CD4-positive, alpha-beta T cell treated with Interleukin-12 subunit alpha and Interleukin-12 subunit beta, for 1 hour (primary cell): Measurements from ENCODE around the gene LGALS16.
"Not testable (repeated sequence)": the region's sequence is repeated elsewhere in the genome, so short reads cannot be mapped to it uniquely, and the experiment has no call there.

Experiments used
- DNase-seq: peaks from one replicate; pipeline ENCODE4 v3.0.0-alpha.2; 2020

LGALS16 gene, protein sequence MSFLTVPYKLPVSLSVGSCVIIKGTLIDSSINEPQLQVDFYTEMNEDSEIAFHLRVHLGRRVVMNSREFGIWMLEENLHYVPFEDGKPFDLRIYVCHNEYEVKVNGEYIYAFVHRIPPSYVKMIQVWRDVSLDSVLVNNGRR

DNA sequence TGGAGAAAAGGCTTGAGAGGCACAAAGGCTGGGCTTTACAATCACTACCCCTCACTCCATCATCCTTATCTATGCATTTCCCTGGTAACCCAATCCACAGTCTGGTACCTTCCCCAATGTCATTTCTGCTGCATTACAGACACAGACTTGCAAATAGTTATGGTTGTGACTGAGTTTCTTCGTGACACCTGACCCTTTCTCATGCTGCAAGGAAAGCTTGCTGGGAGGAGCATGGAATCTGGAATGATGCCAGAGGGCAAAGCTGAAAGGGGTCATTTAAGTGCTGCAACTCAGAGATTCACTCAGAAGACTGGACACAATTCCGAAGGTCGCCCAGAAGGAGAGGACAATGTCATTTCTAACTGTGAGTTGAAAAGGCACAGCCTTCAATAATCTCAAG, at the start of gene LGALS16:
Gene LGALS16, plus strand, starts transcription at position 301 of the 400 bp plus-strand sequence. Its CDS starts 49 bp downstream, at position 350.
- no peak for DNase-seq

DNA sequence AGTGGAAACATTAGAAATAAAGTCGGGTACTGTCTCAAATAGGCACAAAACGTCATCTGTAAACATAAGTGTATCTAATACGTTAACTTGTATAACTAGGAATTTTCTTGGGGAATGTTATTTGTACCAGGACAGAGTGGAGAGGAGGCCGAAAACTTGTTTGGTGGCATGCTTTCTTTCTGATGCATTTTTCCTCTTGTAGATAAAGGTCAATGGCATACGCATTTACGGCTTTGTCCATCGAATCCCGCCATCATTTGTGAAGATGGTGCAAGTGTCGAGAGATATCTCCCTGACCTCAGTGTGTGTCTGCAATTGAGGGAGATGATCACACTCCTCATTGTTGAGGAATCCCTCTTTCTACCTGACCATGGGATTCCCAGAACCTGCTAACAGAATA, 48.7 kb upstream of the LGALS16 start:
- no peak for DNase-seq

DNA sequence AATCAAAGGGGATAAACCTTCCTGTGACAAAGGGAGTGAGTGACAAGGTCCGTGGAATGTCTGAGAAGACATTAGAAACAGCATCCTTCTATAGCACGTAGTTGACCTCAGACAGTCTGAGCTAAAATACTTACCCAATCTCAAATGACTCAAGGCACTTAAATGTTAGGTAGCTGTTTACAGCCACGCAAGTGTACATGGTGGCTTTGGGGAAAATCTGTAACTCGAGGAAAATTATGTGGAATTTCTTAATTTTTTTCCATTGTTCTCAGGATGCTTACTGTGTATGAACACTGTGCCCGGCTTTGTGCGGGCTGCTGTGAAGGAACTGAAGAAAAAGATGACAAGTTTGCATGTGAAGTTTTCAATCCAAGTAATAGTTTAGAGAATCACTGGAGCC, 48.2 kb upstream of the LGALS16 start:
- no peak for DNase-seq

DNA sequence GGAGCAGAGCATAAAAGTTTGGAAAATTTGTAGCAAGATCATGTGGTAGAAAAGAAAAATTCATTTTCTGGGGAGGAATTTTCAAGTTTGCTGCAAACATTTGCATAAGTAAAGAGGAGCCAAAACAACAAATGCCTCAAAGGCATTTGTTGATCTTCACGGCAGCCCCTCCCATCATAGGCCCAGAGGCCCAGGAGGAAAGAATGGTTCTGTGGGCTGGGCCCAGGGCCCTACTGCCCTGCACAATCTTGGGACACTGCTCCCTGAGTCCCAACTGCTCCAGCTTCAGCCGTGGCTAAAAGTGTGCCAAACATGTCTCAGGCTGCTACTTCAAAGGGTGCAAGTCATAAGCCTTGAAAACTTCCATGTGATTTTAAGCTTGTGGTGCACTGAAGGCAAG, 42.1 kb upstream of the LGALS16 start:
- DNase-seq = no peak

GRCh38 chr19:39617745-39618144, 38.0 kb upstream of the LGALS16 start:
- no peak for DNase-seq

- DNase-seq = no peak
These were observed 31.8 kb upstream of the LGALS16 start for GRCh38 chr19:39623946-39624345.

- peak; percentile 8 for DNase-seq
These were observed 28.1 kb upstream of the LGALS16 start for GRCh38 chr19:39627631-39628030.

- DNase-seq = no peak
These were observed 24.5 kb upstream of the LGALS16 start for GRCh38 chr19:39631178-39631577.

GRCh38 chr19:39631626-39632025, 24.1 kb upstream of the LGALS16 start:
- DNase-seq = no peak

DNA sequence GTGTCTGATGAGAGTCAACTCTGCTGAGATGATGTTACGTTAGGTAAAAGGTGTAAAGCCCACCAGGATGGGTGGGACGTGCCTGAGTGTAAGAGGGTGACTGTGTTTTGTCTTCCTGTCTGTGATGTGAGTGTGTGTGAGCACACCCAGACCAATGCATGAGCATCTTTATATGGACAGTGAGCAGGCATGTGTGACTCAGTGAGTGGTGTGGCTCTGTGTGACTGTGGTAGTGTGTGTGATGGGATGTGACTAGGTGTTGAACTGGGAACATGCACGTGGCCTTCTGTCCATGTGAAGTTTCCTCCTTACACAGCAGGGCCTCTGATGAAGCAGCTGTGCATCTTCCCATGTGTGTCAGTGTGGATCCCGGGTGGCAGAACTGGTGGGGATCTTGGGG, 17.8 kb upstream of the LGALS16 start:
- DNase-seq = no peak

- no peak for DNase-seq
These were observed 13.9 kb upstream of the LGALS16 start for GRCh38 chr19:39641773-39642172.

- DNase-seq = no peak
These were observed 12.1 kb upstream of the LGALS16 start for GRCh38 chr19:39643591-39643990.

- no peak for DNase-seq
These were observed 9.8 kb upstream of the LGALS16 start for GRCh38 chr19:39645800-39646411.

- DNase-seq = no peak
These were observed 7.8 kb upstream of the LGALS16 start for GRCh38 chr19:39647918-39648317.

DNA sequence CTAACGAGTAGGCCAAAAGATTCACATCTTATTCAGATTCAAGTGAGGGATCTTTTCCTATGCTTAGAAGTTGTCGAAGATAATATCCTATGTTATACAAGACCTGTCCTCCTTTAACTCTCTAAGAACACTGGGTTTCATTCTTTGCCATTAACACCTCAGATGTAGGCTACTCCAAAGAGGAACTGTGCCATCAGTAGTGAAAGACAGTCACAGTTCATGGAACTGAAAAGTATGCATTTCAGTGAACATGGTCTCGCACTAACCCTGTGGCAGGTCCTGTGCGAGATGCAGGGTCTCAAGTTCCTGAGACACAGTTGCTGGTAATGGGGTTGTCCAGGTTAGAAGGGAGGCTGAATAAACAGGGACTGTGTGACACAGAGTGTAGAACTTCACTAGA, 4.1 kb downstream of the LGALS16 start:
- no peak for DNase-seq

DNA sequence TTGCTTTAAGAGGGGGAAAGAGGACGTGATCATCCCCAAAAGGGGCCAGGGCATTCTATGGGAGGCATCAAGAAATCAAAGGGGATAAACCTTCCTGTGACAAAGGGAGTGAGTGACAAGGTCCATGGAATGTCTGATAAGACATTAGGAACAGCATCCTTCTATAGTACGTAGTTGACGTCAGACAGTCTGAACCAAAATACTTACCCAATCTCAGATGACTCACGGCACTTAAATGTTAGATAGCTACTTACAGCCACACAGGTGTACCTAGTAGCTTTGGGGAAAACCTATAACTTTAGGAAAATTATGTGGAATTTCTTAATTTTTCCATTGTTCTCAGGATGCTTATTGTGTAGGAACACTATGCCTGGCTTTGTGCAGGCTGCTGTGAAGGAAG, 4.9 kb downstream of the LGALS16 start:
- no peak for DNase-seq

- no peak for DNase-seq
These were observed 5.9 kb downstream of the LGALS16 start for GRCh38 chr19:39661565-39661964.

GRCh38 chr19:39669860-39670259, 14.1 kb downstream of the LGALS16 start:
- DNase-seq = not testable (repeated sequence)

- DNase-seq = no peak
These were observed 15.3 kb downstream of the LGALS16 start for GRCh38 chr19:39670998-39671397.

GRCh38 chr19:39671739-39672363, 16.1 kb downstream of the LGALS16 start:
- DNase-seq = peak; percentile 73

- no peak for DNase-seq
These were observed 16.8 kb downstream of the LGALS16 start for GRCh38 chr19:39672473-39672872.

DNA sequence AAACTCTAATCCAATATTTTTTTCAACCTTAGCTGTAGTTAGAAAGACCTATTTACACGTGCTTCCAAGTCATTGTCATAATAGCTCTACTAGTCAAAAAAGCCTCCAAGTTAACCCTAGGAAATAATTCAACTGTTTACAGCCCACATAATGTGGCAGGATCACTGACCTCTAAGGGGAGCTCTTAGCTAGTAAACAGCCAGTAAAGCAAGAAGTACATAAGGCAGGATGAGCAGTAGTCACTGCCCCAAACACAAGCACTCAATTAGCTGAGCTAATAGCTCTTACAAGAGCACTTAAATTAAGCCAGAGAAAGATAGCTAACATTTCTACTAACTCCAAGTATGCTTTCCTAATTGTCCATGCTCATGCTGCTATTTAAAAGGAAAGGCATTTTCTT, 18.1 kb downstream of the LGALS16 start:
- peak; percentile 7 for DNase-seq

DNA sequence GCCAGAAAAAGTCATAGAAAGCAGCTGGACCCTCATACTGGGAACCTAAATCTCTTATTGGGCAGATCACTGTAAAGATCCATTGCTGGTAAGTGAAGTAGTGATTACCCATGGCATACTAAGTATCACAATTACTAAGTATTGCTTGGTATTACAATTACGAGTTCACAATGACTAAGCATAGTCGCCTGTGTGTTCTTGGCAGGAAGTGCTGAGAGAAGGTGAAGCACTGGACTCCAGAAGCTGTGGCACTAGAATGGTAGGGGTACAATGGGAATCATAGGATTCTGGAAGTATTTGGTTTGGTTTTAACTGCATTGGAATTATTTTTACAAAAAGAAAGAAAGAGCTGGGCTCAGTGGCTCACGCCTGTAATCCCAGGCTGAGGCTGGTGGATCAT, 20.3 kb downstream of the LGALS16 start:
- no peak for DNase-seq
